RWPE2 (cell line): ENCODE measurements around the gene APC2.
"Not testable (repeated sequence)": the region's sequence is repeated elsewhere in the genome, so short reads cannot be mapped to it uniquely, and the experiment has no call there.

Experiments used
- ATAC-seq: fragments of 200-7000 bp; cut with Tn5 transposase; 3 replicates; pipeline ENCODE4 v1.9.1; 2021; ENCODE audit warnings: low read depth
- DNase-seq: peaks from one replicate; pipeline ENCODE4 v3.0.0-alpha.2; 2020; ENCODE audit warnings: low spot score
- H3K27ac ChIP-seq: fragments of 450-650 bp; 2 replicates; pipeline ENCODE4 v1.5.1; 2017; ENCODE audit warnings: mild to moderate bottlenecking; ENCODE audit not compliant: poor library complexity, severe bottlenecking
- H3K27me3 ChIP-seq: fragments of 250-450 bp; sonication (Bioruptor Pico); 2 replicates; pipeline ENCODE4 v1.5.1; 2021; ENCODE audit warnings: mild to moderate bottlenecking, moderate library complexity; ENCODE audit not compliant: insufficient read depth, poor library complexity, severe bottlenecking
- H3K36me3 ChIP-seq: fragments of 250-450 bp; sonication (Bioruptor Pico); 2 replicates; pipeline ENCODE4 v1.5.1; 2020; ENCODE audit warnings: low read depth, mild to moderate bottlenecking, moderate library complexity
- H3K4me1 ChIP-seq: fragments of 250-450 bp; sonication (Bioruptor Pico); 2 replicates; pipeline ENCODE4 v1.5.1; 2021; ENCODE audit warnings: mild to moderate bottlenecking, moderate library complexity; ENCODE audit not compliant: insufficient read depth, poor library complexity, severe bottlenecking
- H3K4me3 ChIP-seq: fragments of 250-450 bp; sonication (Bioruptor Pico); 2 replicates; pipeline ENCODE4 v1.5.1; 2021; ENCODE audit warnings: mild to moderate bottlenecking, moderate library complexity; ENCODE audit not compliant: severe bottlenecking
- H3K9me3 ChIP-seq: fragments of 250-450 bp; sonication (Bioruptor Pico); 2 replicates; pipeline ENCODE4 v1.5.1; 2021; ENCODE audit warnings: mild to moderate bottlenecking, moderate library complexity; ENCODE audit not compliant: severe bottlenecking
- TF ChIP-seq, protein P1 (sequence below): fragments of 450-650 bp; IDR thresholded peaks from one replicate; pipeline ENCODE4 v1.5.1; 2017; ENCODE audit warnings: mild to moderate bottlenecking, moderate library complexity; ENCODE audit not compliant: poor library complexity, severe bottlenecking

The APC2 gene

DNA sequence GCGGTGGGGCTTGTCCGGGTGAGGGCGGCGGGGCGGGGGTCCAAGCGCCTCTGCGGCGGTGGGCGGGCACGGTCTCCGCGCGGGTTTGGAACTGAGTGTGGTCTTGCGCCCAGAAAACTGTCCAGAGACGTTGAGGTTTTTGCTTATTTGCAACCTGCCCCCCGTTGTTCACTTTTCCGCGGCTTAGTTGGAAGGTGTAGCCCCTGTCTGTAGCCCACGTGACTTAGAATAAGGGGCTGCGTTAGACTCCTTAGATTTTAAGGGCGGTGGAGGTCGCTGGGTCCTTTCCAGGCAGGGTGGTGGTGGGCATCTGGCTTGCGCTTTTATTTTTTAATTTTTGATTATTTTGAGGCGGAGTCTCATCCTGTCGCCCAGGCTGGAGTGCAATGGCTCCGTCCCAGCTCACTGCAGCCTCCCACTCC lies 11.0 kb upstream of the APC2 start:
- Histone ChIP-seq H3K4me3 (peak overlapping the region; percentile 90), H3K4me1 (peaks cover 9% of the 10 kb centered on the region), H3K27ac (peak overlapping the region; percentile 76), H3K36me3 (peaks cover 51% of the 10 kb centered on the region), H3K9me3 (no peaks in the 10 kb centered on the region), H3K27me3 (no peaks in the 10 kb centered on the region)
- ATAC-seq (no peak), DNase-seq (no peak)
- TF ChIP-seq, protein P1, sequence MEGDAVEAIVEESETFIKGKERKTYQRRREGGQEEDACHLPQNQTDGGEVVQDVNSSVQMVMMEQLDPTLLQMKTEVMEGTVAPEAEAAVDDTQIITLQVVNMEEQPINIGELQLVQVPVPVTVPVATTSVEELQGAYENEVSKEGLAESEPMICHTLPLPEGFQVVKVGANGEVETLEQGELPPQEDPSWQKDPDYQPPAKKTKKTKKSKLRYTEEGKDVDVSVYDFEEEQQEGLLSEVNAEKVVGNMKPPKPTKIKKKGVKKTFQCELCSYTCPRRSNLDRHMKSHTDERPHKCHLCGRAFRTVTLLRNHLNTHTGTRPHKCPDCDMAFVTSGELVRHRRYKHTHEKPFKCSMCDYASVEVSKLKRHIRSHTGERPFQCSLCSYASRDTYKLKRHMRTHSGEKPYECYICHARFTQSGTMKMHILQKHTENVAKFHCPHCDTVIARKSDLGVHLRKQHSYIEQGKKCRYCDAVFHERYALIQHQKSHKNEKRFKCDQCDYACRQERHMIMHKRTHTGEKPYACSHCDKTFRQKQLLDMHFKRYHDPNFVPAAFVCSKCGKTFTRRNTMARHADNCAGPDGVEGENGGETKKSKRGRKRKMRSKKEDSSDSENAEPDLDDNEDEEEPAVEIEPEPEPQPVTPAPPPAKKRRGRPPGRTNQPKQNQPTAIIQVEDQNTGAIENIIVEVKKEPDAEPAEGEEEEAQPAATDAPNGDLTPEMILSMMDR: no peak

DNA sequence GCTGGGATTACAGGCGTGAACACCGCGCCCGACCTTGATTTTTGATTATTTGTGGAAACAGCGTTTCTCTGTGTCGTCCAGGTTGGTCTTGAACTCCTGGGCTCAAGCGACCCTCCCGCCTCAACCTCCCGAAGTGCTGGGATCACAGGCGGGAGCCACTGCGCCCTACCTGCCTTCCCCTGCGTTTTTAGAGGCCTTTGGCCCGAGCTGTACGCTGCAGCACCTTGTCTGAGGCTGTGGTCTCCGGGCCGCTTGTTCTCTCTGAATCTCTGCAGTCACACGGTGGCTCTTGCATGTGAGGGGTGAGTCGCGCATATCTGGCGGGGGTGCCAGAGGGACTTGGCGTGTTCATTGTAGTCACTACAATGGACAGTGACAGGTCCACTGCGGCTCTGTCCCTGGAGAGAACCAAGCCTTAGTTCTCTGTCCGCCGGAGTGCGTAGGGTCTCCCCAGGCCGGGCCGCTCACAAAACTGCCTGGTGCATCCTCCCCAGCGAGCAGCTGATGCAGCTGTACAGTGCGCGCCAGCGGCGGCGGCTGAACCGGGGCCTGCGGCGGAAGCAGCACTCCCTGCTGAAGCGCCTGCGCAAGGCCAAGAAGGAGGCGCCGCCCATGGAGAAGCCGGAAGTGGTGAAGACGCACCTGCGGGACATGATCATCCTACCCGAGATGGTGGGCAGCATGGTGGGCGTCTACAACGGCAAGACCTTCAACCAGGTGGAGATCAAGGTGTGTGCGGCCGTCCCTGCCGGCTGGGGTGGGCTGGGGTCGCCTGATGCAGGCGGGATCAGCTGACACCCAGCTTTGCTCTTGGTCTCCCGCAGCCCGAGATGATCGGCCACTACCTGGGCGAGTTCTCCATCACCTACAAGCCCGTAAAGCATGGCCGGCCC lies 10.2 kb upstream of the APC2 start:
- not testable (repeated sequence) for H3K4me1 ChIP-seq, ATAC-seq, H3K9me3 ChIP-seq, DNase-seq, H3K27me3 ChIP-seq
- Histone ChIP-seq H3K4me3 (peak overlapping the region; percentile 90), H3K27ac (peak overlapping the region; percentile 76), H3K36me3 (peaks cover 44% of the 10 kb centered on the region)

DNA sequence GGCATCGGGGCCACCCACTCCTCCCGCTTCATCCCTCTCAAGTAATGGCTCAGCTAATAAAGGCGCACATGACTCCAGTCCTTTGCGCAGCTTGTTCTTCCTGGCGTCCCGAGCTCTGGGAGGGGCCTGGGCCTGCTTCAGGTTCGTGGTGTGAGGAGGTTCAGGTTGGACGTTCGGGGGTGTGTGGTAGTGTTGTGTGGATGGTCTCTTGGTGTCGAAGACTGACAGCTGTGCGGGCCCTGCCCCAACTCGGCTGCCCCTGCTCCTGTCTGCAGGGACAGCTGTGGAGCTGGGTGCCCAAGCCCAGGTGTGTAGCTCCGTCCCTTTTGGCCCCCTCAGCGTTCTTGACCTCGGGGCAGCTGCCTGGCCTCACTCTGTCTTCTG lies 9.5 kb upstream of the APC2 start:
- H3K4me1 ChIP-seq: peaks cover 9% of the 10 kb centered on the region
- TF ChIP-seq, protein P1: no peak
- no peaks in the 10 kb centered on the region for H3K9me3 ChIP-seq
- DNase-seq (no peak), ATAC-seq (no peak)
- peaks cover 40% of the 10 kb centered on the region for H3K36me3 ChIP-seq
- no peak overlapping the region for H3K4me3 ChIP-seq
- H3K27me3 ChIP-seq: no peaks in the 10 kb centered on the region
- H3K27ac ChIP-seq: peak overlapping the region; percentile 76

DNA sequence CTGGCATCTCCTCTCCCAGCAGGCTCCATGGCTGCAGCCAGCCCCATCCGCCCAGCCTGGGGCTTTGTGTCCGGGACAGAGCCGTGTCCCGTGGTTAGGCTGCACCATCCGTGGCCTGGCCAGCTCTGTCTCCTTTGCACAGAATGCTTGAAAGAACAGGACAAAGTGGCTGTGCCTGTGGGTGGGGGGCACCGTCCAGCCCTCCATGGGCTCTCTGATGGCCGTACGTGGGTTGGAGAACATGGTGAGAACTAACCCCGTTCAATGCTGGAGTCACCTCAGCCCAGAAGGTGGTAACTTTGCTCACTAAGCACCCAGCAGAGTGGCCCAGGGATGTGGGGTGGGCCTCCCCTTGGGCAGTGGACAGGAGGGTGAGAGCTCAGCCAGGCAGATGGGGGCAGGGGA lies 8.9 kb upstream of the APC2 start:
- Histone ChIP-seq H3K27ac (peak overlapping the region; percentile 76), H3K36me3 (peaks cover 40% of the 10 kb centered on the region), H3K4me3 (no peak overlapping the region), H3K4me1 (peaks cover 9% of the 10 kb centered on the region), H3K9me3 (no peaks in the 10 kb centered on the region), H3K27me3 (no peaks in the 10 kb centered on the region)
- TF ChIP-seq, protein P1: no peak
- ATAC-seq (no peak), DNase-seq (no peak)

DNA sequence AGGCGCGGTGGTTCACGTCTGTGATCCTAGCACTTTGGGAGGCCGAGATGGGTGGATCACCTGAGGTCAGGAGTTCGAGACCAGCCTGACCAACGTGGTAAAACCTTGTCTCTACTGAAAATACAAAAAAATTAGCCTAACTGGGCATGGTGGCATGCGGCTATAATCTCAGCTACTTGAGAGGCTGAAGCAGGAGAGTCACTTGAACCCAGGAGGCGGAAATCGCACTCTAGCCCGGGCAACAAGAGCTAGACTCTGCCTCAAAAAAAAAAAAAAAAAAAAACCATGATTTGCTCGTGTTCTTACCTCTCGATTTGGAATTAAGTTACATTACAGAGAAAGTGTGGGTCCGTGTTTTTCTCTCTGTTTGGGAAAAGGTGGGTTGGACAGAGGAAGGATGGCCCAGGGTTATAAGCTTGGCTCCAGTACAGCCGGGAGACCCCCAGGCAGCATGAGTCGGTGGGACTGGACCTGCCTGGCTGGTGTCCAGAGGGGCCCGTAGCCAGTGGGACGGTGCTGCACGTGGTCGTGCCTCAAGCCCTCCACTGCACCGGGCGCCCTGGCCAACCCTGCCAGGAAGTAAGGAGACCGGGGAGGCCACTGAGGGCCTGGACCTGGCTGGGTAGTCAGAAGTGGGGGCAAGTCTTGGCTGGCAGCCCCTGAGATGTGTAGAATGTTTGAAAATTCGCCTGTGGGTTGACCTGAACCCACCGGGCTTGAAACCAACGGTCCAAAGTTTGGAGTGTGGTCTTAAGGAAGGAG lies 8.1 kb upstream of the APC2 start:
- TF ChIP-seq, protein P1: no peak
- Histone ChIP-seq H3K4me3 (no peak overlapping the region), H3K4me1 (peaks cover 9% of the 10 kb centered on the region), H3K27me3 (peaks cover 7% of the 10 kb centered on the region), H3K36me3 (peaks cover 40% of the 10 kb centered on the region), H3K27ac (peak overlapping the region; percentile 76), H3K9me3 (no peaks in the 10 kb centered on the region)
- no peak for DNase-seq
- ATAC-seq: no peak
